OCI-LY1 (cell line): Measurements from ENCODE around the gene EHD2.

Experiments used
- CTCF ChIP-seq: fragments of 200-600 bp; sonication (generic), shearing (Covaris generic); IDR thresholded peaks from 2 replicates; pipeline ENCODE4 v1.5.1; 2017; ENCODE audit warnings: mild to moderate bottlenecking, antibody characterized with exemption, low read length, moderate library complexity, mixed read lengths
- EZH2 ChIP-seq: fragments of 200-600 bp; sonication (generic), shearing (Covaris generic); IDR thresholded peaks from 2 replicates; pipeline ENCODE4 v1.8.0; 2017; ENCODE audit warnings: borderline replicate concordance, mixed run types, mild to moderate bottlenecking, antibody characterized with exemption, low read length, moderate library complexity, mixed read lengths

GRCh38 chr19:47723581-47723940 lies 10.3 kb downstream of the EHD2 start:
- TF ChIP-seq CTCF (no peak), EZH2 (no peak)
